ENCODE measurements around the gene NEU2.
"Not testable (repeated sequence)": the region's sequence is repeated elsewhere in the genome, so short reads cannot be mapped to it uniquely, and the experiment has no call there.

Gene NEU2

DNA sequence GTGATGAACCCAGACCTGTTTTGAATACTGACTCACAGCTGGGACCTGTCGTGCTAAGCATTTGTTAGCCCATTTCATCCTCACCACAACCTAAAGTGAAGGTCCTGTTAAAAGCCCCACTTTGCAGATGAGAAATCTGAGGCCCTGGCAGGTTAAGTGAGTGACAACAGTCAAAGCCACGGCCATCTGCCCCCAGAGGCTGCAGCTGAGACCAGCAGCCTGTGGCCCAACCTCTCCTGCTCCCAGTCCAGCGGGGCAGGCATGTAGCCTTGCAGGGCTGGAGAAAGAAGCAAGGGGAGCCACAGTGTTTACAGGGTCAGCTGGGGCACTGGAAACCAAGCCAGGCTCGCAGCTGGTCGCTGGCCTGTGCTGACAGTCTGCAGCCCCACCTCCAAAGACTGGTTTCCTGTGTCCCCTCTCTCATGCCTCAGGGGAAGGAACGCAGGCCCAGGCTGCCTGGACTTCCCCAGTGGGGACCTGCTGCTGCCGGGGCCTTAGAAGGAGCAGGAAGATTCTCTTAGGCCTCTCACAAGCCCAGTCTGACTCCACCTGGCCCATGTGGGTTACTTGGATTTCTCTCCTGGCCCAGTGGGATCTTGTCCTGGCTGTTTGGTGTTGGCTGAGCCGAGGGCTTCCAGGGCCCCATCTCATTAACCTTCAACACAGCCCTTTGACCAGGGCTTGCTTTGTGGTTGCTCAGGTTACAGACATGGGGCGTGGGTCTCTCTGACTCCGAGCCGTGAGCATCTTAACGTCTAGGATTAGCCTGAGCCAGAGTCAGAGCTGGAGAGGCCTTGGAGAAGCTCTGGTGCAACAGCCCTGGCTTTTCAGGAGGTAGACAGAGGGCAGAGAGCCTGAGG is 29.3 kb downstream of the NEU2 start:
- no peak overlapping the region for H3K4me3 ChIP-seq (replicated peaks; ENCODE audit: low read depth, low read length)
- DNase-seq (ENCODE audit: extremely low read depth, low read depth) = no peak
- TF ChIP-seq, protein P1, sequence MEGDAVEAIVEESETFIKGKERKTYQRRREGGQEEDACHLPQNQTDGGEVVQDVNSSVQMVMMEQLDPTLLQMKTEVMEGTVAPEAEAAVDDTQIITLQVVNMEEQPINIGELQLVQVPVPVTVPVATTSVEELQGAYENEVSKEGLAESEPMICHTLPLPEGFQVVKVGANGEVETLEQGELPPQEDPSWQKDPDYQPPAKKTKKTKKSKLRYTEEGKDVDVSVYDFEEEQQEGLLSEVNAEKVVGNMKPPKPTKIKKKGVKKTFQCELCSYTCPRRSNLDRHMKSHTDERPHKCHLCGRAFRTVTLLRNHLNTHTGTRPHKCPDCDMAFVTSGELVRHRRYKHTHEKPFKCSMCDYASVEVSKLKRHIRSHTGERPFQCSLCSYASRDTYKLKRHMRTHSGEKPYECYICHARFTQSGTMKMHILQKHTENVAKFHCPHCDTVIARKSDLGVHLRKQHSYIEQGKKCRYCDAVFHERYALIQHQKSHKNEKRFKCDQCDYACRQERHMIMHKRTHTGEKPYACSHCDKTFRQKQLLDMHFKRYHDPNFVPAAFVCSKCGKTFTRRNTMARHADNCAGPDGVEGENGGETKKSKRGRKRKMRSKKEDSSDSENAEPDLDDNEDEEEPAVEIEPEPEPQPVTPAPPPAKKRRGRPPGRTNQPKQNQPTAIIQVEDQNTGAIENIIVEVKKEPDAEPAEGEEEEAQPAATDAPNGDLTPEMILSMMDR (IDR thresholded peaks at IDR 0.05; ENCODE audit: low read depth, low read length, missing control alignments) = no peak

DNA sequence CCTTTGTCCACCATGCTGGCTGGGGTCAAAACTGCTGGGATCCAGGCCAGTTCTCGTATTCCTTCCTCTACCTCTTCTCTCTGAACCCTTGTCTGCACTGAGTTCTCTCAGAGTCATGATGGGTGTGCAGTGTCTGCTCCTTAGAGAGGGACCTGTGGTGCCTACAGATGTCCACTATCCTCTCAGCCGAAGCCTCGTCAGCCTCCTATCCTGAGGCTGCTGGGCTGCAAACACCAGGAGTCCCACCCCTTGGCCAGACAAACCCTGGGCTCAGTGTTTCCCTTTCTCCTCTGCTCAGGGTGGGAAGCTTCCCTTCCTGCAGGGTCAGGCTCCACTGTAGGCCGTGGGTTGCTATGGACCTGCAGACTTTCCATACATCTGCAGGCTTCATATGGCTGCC is 30.0 kb downstream of the NEU2 start:
- DNase-seq (ENCODE audit: extremely low read depth, low read depth) = no peak
- H3K4me3 ChIP-seq (replicated peaks; ENCODE audit: low read depth, low read length) = no peak overlapping the region
- TF ChIP-seq, protein P1 (IDR thresholded peaks at IDR 0.05; ENCODE audit: low read depth, low read length, missing control alignments) = no peak

DNA sequence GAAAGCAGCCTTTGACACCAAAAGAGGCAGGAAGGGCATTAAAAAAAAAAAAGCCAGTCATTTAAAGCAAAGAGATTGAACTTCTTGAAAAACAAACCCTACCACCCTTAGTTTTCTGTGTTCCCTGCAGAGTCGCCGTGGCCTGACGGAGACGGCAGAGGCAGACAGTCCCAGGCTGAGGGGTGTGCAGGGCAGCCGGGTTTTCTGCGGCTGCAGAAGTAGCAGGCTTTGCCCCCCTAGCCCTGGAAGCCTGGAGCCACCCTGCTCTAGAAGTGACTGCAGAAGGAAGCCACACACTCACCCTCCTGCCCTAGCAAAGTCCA is 30.4 kb downstream of the NEU2 start:
- TF ChIP-seq, protein P1 (IDR thresholded peaks at IDR 0.05; ENCODE audit: low read depth, low read length, missing control alignments) = no peak
- DNase-seq (ENCODE audit: extremely low read depth, low read depth) = no peak
- H3K4me3 ChIP-seq (replicated peaks; ENCODE audit: low read depth, low read length) = no peak overlapping the region

DNA sequence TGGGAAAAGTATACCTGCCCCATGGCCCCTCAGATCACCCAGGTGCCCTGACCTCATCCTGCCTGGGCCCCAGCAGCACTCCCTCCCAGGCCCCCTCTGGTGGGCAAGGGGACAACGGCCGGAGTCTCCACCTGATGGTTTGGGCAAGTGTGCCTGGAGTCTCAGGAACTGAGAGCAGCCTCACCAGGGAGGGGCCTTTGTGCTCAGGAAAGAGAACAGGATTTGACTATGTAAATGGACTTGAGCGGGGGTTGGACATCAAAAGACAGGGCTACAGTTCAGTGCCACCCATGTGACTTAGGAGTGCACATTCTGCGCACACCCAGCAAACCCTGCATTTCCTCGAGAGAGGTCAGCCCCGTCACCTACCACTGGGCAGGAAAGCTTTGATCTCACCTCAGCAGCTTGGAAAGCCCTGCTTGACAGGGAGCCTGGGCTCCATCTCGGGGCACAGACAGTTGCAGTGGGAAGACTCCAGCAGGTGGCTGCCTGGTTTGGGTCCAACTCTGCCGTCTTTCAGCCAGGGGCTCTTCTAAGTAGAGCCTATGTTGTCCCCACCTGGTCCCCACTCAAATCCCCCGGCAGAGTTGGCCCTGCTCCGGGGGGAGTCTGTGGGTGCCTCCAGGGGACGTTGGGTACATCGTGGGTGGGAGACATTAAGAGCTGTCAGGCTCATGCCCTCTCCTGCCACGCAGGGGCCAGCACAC is 30.9 kb downstream of the NEU2 start:
- no peak for DNase-seq (ENCODE audit: extremely low read depth, low read depth)
- H3K4me3 ChIP-seq (replicated peaks; ENCODE audit: low read depth, low read length) = no peak overlapping the region
- TF ChIP-seq, protein P1 (IDR thresholded peaks at IDR 0.05; ENCODE audit: low read depth, low read length, missing control alignments) = no peak

DNA sequence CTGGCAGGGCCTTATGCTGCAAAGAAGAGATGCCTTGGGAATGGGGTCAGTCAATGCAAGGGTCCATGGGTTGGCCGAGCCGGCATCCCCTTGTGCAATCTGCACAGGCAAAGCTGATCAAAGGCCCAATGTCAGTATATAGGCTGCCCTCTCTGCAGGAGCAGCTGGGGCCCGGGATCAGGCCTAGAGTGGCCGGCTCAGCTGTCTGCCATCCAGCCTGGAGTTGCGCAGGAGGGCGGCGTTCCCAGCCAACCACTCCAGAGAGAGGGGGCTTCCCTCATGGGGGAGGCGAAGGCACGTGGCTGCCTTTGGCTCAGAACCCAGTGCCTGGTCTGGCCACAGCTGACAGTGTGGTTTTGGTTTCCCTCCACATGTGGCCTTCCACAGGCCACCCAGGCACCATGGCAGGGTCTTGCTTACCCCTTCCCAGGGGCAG is 31.5 kb downstream of the NEU2 start:
- TF ChIP-seq, protein P1 (IDR thresholded peaks at IDR 0.05; ENCODE audit: low read depth, low read length, missing control alignments) = no peak
- DNase-seq (ENCODE audit: extremely low read depth, low read depth) = no peak
- no peak overlapping the region for H3K4me3 ChIP-seq (replicated peaks; ENCODE audit: low read depth, low read length)

DNA sequence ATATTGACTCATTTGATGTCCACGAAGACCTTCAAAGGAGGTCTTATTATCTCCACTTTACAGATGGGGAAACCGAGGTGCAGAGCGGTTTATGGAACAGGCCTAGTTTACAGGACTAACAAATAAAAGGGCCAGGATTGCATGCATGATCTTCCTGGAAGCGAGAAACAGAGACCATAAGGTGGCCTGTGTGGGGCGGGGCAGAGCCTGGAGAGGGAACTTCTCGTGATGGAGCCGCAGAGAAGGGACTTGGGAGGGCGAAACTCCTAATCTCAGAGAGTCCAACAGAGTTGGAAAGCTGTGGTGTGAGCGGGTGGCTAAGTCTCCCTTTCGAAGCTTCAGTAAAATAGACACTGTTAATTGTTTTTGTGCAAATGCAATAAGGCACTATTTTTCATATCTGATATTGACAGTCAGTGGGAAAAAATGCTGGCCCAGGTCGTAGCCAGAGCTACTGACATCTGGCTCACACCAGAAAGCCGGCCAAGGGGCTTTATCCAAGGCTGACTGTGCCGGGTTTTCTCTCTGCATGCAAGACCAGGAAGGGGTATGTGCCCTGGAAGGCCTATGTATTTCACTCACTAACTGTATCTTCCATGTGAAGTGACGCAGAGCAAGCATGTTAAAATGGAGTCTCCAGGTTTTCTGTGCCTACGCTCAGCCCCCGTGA is 32.2 kb downstream of the NEU2 start:
- H3K4me3 ChIP-seq (replicated peaks; ENCODE audit: low read depth, low read length) = no peak overlapping the region
- DNase-seq (ENCODE audit: extremely low read depth, low read depth) = no peak

DNA sequence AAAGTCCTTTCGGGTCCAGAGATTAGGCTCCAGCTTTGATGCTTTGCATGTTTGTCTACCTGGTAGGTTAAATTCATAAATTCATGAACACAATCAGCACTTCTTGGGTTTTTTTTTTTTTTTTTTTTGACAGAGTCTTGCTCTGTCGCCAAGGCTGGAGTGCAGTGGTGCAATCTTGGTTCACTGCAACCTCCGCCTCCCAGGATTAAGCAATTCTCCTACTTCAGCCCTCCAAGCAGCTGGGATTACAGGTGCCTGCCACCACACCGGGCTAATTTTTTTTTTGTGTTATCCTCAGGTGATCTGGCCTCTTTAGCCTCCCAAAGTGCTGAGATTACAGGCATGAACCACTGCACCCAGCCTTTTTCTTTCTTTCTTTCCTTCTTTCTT is 32.7 kb downstream of the NEU2 start:
- DNase-seq (ENCODE audit: extremely low read depth, low read depth); H3K4me3 ChIP-seq (replicated peaks; ENCODE audit: low read depth, low read length): not testable (repeated sequence)

More for the DNA sequence above, 32.2 kb downstream of the NEU2 start:
- TF ChIP-seq, protein P1 (IDR thresholded peaks at IDR 0.05; ENCODE audit: low read depth, low read length, missing control alignments) = no peak
